ENCODE measurements around the gene RBFOX2. TPM values are rescaled to one million over a fixed set of nuclear protein-coding genes. Genes with fewer than 3 reads are reported as not detected.
"Not testable (repeated sequence)": the region's sequence is repeated elsewhere in the genome, so short reads cannot be mapped to it uniquely, and the experiment has no call there.

Gene RBFOX2
- total RNA-seq, 2 experiments from 2014 or later = 0.36 to 1.1 TPM

DNA sequence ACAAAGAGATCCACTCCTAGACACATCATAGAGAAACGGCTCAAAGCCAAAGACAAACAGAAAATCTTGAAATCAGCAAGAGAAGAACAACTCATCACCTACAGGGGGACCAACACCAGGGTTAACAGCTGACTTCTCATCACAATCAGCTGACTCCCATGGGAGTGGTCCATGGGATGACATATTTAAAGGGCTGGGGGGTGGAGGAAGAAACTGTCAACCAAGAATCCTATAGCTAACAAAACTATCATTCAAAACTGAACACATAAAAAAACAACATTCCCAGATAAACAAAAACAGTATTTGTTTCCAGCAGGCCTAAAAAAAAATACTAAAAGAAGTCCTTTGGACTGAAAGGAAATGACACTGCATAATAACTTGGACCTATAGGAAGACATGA, 224.2 kb downstream of the RBFOX2 start:
- Mint-ChIP-seq H3K4me1 (no peaks in the 10 kb centered on the region), H3K4me3 (no peak overlapping the region), H3K9me3 (peaks cover 3% of the 10 kb centered on the region), H3K36me3 (no peaks in the 10 kb centered on the region), H3K27me3 (peaks cover 4% of the 10 kb centered on the region), H3K27ac (no peak overlapping the region)
- POLR2A ChIA-PET = no interaction called here
- ATAC-seq (ENCODE audit: low read depth) (no peak), DNase-seq (no peak)

DNA sequence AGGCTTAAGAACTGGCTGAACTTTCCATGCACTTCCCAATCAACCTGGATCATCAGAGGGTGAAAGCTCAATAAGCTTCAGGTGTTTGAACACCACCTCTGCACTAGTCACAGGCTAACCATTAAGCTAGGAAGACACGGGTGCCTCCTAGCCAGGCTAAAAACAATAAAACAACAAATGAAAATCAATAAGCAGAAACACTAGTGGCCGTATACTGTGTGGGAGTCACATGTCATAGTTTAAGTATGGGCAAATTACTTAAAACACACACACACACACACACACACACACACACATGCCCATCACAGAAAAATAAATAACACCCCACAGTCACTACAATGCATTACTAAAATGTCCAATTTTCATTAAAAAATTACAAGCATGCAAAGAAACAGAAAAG, 225.7 kb downstream of the RBFOX2 start:
- H3K27ac Mint-ChIP-seq = no peak overlapping the region
- H3K4me3 Mint-ChIP-seq = no peak overlapping the region
- ATAC-seq (ENCODE audit: low read depth) (no peak), DNase-seq (no peak)
- H3K27me3 Mint-ChIP-seq = peaks cover 3% of the 10 kb centered on the region
- H3K36me3 Mint-ChIP-seq = no peaks in the 10 kb centered on the region
- POLR2A ChIA-PET = no interaction called here
- H3K4me1 Mint-ChIP-seq = no peaks in the 10 kb centered on the region
- peaks cover 3% of the 10 kb centered on the region for H3K9me3 Mint-ChIP-seq

DNA sequence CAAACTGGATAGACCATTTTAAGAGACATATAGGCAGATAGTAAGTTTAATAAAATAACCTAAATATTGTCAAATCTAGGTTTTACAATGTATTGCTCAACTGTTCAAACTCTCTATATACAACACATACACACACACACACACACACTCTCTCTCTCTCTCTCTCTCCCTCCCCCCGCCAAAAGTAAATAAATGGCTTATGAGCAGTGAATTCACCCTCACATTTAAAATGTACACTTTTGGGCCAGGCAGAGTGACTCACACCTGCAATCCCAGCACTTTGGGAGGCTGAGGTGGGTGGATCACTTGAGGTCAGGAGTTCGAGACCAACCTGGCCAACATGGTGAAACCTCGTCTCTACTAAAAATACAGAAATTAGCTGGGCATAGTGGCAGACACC, 227.3 kb downstream of the RBFOX2 start:
- POLR2A ChIA-PET; H3K27me3 Mint-ChIP-seq; H3K27ac Mint-ChIP-seq; DNase-seq; H3K4me1 Mint-ChIP-seq; ATAC-seq (ENCODE audit: low read depth); H3K9me3 Mint-ChIP-seq; H3K4me3 Mint-ChIP-seq; H3K36me3 Mint-ChIP-seq: not testable (repeated sequence)

DNA sequence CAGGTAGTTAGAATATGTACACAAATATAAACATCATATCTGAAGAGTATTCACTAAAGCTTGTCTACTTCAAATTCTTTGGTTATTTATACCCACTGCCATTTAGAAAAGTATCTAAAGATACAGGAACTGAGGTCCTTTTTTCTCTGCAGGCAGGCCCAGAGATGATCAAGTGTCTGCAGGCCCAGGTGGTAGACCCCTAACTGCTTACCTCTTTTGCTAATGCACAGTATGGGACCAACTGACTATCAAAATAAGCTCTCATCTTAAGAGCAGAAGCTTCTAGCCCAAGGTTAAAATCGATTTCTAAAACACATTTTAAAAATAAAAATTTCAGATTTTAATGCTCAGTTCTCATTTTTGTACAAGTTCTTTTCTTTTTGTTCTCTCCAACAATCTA, 229.5 kb downstream of the RBFOX2 start:
- Mint-ChIP-seq H3K27ac (no peak overlapping the region), H3K9me3 (no peaks in the 10 kb centered on the region), H3K36me3 (no peaks in the 10 kb centered on the region), H3K27me3 (no peaks in the 10 kb centered on the region), H3K4me1 (no peaks in the 10 kb centered on the region), H3K4me3 (no peak overlapping the region)
- no peak for DNase-seq
- no peak for ATAC-seq (ENCODE audit: low read depth)
- POLR2A ChIA-PET = interaction anchor here (0.6 kb wide), 1 partner anchor 371 kb away, joined by 4 read pairs; no protein-coding TSS in a partner anchor

DNA sequence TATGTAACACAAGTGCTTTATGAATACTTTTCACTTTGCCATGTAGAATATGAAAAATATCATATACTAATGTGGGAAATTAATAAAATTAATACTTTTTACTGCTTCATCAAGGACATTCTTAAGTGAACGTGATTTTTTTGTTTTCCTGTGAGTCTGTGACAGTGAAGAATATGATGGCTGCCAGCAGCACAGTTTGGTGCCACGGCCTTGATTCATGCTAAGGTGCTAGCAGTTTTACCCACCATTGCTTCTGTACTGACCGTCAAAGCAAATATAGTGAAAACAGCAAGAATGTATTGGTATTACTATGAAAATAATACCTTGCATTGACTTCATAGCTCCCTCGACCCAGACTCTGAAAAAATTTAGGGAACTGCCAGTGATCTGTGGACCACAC, 231.2 kb downstream of the RBFOX2 start:
- no peaks in the 10 kb centered on the region for H3K9me3 Mint-ChIP-seq
- no peaks in the 10 kb centered on the region for H3K27me3 Mint-ChIP-seq
- H3K36me3 Mint-ChIP-seq = no peaks in the 10 kb centered on the region
- no peaks in the 10 kb centered on the region for H3K4me1 Mint-ChIP-seq
- H3K27ac Mint-ChIP-seq = no peak overlapping the region
- POLR2A ChIA-PET = no interaction called here
- DNase-seq (no peak), ATAC-seq (ENCODE audit: low read depth) (no peak)
- H3K4me3 Mint-ChIP-seq = no peak overlapping the region

DNA sequence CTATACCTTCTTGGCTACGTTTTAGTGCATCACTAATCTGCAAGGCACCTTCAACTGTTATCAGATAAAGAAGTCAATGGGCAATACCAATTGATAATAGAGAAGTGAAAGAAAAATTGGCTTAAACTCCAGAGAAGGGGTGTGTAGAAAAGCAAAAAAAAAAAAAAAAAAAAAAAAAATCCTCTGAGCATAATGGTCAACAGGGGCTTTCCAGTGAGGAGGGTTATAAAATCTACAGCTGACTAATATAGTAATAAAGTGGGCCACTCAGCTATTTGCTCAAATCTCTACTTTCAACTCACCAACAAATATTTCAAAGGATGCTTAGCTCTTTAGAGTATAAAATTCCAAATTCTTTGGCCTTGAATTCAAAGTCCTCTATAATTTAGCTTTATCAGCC, 233.1 kb downstream of the RBFOX2 start:
- POLR2A ChIA-PET = interaction anchor here (0.6 kb wide), 1 partner anchor 33 kb away, joined by 4 read pairs; no protein-coding TSS in a partner anchor
- no peaks in the 10 kb centered on the region for H3K4me1 Mint-ChIP-seq

DNA sequence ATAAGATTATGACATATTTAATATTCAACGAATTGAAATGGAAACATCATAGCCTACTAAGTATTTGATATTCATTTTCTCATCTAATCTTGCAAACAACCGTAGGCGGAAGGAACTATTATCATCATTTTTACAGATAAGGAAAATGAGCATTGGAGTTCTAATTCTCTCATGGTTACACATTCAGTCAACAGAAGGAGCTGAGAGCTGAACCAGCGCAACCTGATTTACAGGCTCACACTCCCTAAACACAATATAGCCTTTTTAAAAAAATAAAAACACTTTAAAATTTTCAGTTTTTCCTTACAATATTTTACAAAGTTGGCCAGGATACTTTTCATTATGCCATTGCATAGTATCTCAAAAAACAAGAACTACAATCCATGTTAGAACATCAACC, 236.1 kb downstream of the RBFOX2 start:
- Mint-ChIP-seq H3K27me3 (no peaks in the 10 kb centered on the region), H3K4me1 (peaks cover 3% of the 10 kb centered on the region), H3K9me3 (no peaks in the 10 kb centered on the region), H3K4me3 (no peak overlapping the region), H3K27ac (no peak overlapping the region), H3K36me3 (no peaks in the 10 kb centered on the region)
- no peak for DNase-seq
- ATAC-seq (ENCODE audit: low read depth) = no peak
- POLR2A ChIA-PET = no interaction called here

More for the DNA sequence above, 233.1 kb downstream of the RBFOX2 start:
- Mint-ChIP-seq H3K36me3 (no peaks in the 10 kb centered on the region), H3K27me3 (no peaks in the 10 kb centered on the region), H3K27ac (no peak overlapping the region), H3K4me3 (no peak overlapping the region), H3K9me3 (no peaks in the 10 kb centered on the region)
- no peak for DNase-seq
- no peak for ATAC-seq (ENCODE audit: low read depth)

DNA sequence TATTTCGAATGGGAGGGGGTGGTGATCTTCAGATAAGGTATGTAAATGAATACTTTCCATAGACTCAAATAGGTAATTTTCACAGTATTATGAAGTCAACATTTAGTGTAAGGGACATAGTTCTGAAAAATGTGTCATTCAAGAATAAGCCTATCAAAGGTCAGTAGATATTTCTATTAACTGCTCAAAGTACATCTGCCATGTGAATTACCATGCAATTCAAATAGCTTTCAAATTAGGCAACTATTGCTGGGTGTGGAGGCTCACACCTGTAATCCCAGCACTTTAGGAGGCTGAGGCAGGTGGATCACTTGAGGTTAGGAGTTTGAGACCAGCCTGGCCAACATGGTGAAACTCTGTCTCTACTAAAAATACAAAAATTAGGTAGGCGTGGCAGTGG, 236.8 kb downstream of the RBFOX2 start:
- H3K4me1 Mint-ChIP-seq; H3K27ac Mint-ChIP-seq; DNase-seq; H3K9me3 Mint-ChIP-seq; H3K36me3 Mint-ChIP-seq; H3K27me3 Mint-ChIP-seq; H3K4me3 Mint-ChIP-seq; ATAC-seq (ENCODE audit: low read depth); POLR2A ChIA-PET: not testable (repeated sequence)

DNA sequence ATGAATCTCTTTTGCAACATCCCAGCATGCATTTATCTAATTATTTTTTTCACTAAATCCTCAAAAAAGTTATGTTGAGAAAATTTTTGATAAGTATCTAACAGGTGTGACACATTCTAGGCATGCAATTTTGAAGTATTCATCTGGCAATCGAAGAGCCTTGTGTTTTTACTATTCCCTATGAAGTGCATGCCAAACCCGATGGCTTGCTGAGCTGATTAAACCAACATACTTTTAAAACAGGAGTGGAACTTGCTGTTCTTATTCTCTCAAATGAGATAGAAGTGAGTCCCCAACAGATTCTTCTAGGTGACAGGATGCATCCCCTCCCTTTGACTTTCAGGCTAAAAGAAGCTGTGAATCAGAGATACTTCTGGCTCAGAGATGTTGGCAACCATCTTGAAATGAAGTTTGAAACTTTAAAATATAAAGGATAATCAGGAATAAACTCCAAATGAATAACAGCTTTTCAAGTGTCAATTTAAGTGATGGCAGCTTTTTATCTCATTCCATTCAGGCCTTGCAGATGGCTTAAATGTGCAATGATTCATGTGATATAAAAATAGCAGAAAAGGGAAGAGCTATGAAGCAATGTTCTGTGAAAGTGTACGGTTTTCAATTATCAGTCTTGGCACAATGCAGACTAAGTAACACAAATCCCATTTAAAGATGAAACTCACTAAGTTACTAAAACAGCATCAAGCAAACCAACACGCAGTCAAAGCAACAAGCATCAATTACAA, 243.3 kb downstream of the RBFOX2 start:
- H3K4me1 Mint-ChIP-seq = peaks cover 3% of the 10 kb centered on the region
- H3K27me3 Mint-ChIP-seq = peaks cover 2% of the 10 kb centered on the region
- no peak overlapping the region for H3K27ac Mint-ChIP-seq
- no peaks in the 10 kb centered on the region for H3K9me3 Mint-ChIP-seq
- no peaks in the 10 kb centered on the region for H3K36me3 Mint-ChIP-seq
- no peak overlapping the region for H3K4me3 Mint-ChIP-seq
- DNase-seq = no peak
- POLR2A ChIA-PET = no interaction called here
- ATAC-seq (ENCODE audit: low read depth) = no peak

DNA sequence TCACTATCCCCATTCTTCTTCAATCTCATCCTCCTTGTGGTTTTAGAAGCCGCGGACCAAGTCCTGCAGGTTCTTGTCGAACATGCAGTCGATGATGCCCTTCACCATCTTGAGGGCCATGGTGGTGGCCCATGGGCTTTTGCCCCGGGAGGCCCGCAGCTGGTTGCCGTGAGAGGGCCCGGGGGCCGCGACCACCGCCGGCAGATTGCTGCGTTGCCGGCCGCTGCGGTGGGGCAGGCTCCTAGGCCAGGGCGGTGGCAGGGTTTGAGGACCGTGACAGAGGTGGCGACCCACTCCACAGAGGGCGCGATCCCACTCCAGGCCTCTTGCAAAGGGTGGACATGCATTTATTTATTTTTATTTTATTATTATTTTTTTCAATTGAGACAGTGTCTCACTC, 244.0 kb downstream of the RBFOX2 start:
- Mint-ChIP-seq H3K27me3 (peaks cover 2% of the 10 kb centered on the region), H3K9me3 (no peaks in the 10 kb centered on the region), H3K27ac (no peak overlapping the region), H3K36me3 (no peaks in the 10 kb centered on the region), H3K4me1 (peaks cover 3% of the 10 kb centered on the region), H3K4me3 (no peak overlapping the region)
- DNase-seq (no peak), ATAC-seq (ENCODE audit: low read depth) (no peak)
- POLR2A ChIA-PET = no interaction called here

DNA sequence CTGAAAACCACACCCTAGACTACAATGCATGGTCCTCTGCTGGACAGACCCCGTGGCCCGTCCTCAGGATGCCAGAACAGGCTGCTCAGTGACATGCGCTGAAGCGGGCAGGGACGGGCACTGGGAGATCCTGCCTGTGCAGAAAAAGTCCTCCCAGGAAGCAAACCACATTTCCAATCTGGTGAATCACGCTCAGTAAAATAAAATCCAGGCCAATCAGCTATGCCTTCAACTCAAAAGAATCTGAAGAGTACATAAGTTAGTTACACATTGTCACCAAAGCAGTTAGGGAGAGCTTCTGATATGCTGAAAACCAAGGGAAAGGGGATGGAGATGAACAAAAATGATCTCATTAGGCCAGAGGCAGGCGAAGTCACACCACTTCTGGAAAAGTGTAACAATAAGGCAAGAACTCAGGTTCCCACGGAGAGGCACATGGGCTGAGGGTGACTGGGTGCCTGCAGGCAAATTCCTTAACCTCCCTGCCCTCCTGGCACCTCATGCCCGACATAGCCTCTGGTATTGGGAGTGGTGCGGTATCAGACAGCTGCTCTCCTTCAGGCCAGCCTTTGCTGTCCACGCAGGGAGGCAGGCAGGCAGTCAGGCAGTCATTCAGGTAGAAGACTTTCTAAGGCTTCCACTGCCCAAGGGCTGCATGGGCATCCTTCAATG, 244.5 kb downstream of the RBFOX2 start:
- ATAC-seq (ENCODE audit: low read depth) (no peak), DNase-seq (no peak)
- POLR2A ChIA-PET = no interaction called here
- no peaks in the 10 kb centered on the region for H3K4me1 Mint-ChIP-seq
- no peaks in the 10 kb centered on the region for H3K36me3 Mint-ChIP-seq
- H3K27me3 Mint-ChIP-seq = peaks cover 8% of the 10 kb centered on the region
- H3K27ac Mint-ChIP-seq = no peak overlapping the region
- no peaks in the 10 kb centered on the region for H3K9me3 Mint-ChIP-seq
- H3K4me3 Mint-ChIP-seq = no peak overlapping the region

DNA sequence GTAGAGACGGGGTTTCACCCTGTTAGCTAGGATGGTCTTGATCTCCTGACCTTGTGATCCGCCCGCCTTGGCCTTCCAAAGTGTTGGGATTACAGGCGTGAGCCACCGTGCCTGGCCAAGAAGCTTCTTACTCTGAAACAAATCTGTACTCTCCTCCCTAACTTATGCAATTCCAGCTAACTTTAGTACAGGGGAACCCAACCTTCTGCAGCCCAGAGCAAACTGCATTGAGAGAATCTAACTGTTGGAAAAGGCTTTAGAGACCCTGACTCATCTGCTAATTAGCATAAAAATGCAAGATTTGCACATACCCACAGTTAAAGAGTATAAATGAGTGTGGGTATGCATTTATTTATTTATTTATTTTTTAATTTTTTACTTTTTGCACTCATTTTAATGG, 246.1 kb downstream of the RBFOX2 start:
- POLR2A ChIA-PET = no interaction called here
- DNase-seq (no peak), ATAC-seq (ENCODE audit: low read depth) (no peak)
- no peaks in the 10 kb centered on the region for H3K9me3 Mint-ChIP-seq
- H3K4me3 Mint-ChIP-seq = no peak overlapping the region
- peaks cover 8% of the 10 kb centered on the region for H3K27me3 Mint-ChIP-seq
- H3K36me3 Mint-ChIP-seq = no peaks in the 10 kb centered on the region
- H3K4me1 Mint-ChIP-seq = no peaks in the 10 kb centered on the region
- no peak overlapping the region for H3K27ac Mint-ChIP-seq

DNA sequence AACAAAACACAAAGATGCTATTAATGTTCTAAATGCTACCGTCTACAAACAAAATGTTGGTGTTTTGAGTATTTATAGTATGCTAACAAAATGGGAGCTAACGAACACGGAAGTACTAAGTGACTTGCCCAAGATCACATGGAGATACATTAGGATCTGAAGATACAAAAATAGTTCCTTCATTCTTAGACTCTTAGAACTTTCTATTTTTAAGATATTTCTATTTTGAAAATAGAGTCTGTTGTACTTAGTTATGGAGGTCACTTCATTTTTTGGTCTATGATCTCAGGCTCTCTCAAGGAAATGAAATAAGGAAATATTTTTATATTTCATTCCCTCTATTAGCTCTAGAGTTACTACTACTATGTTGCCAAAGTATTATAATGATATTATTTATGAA, 246.7 kb downstream of the RBFOX2 start:
- POLR2A ChIA-PET = no interaction called here
- H3K36me3 Mint-ChIP-seq = no peaks in the 10 kb centered on the region
- no peak overlapping the region for H3K4me3 Mint-ChIP-seq

DNA sequence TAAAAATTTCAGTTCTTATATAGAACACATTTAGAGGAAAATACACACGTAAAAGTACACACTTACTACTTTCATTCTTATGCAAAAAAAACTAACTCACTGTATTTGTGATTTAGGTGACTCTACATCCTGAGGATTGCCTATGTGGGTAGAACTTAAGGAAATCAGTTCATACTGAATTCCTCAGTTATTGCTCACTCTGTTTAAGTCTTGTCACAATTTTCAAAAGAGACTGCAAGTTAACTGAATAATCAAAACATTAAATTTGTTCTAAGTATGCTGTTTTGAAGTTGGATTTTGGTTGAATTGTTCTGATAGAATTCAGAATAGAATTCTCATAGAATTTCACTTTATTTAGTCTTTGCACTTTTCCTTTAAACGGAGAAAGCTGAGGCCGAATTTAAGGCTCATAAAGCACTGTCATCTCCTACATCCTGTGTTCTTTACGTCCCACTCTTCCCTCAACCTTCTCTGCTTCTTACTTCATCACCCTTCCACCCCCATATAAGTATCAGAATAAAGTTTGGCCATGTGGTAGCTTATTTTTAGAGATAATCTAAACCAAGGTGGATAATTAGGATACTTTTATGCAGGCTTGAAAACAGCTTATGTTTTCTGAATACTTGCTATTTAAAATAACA, 251.2 kb downstream of the RBFOX2 start:
- Mint-ChIP-seq H3K4me1 (no peaks in the 10 kb centered on the region), H3K27me3 (peaks cover 17% of the 10 kb centered on the region), H3K27ac (no peak overlapping the region), H3K9me3 (no peaks in the 10 kb centered on the region), H3K4me3 (no peak overlapping the region), H3K36me3 (no peaks in the 10 kb centered on the region)
- ATAC-seq (ENCODE audit: low read depth) = no peak
- POLR2A ChIA-PET = no interaction called here
- DNase-seq = no peak

More for the DNA sequence above, 246.7 kb downstream of the RBFOX2 start:
- Mint-ChIP-seq H3K4me1 (no peaks in the 10 kb centered on the region), H3K27ac (no peak overlapping the region), H3K27me3 (peaks cover 8% of the 10 kb centered on the region), H3K9me3 (no peaks in the 10 kb centered on the region)
- DNase-seq = no peak
- no peak for ATAC-seq (ENCODE audit: low read depth)

All from activated naive CD8-positive, alpha-beta T cell treated with anti-CD3 and anti-CD28 coated beads, Interleukin-2, amount 10 ng/mL, durations not matched to agents 7 days and 5 days (primary cell).